ENCODE measurements around the gene PROSER3. TPM values are rescaled to one million over a fixed set of nuclear protein-coding genes. Genes with fewer than 3 reads are reported as not detected.

The PROSER3 gene
- total and polyA plus RNA-seq, 9 of the 15 experiments (the other 6 are each of a cell fraction or from before 2014, with no cell fraction given): 1.0 to 39.5 (median 5.1) TPM

DNA sequence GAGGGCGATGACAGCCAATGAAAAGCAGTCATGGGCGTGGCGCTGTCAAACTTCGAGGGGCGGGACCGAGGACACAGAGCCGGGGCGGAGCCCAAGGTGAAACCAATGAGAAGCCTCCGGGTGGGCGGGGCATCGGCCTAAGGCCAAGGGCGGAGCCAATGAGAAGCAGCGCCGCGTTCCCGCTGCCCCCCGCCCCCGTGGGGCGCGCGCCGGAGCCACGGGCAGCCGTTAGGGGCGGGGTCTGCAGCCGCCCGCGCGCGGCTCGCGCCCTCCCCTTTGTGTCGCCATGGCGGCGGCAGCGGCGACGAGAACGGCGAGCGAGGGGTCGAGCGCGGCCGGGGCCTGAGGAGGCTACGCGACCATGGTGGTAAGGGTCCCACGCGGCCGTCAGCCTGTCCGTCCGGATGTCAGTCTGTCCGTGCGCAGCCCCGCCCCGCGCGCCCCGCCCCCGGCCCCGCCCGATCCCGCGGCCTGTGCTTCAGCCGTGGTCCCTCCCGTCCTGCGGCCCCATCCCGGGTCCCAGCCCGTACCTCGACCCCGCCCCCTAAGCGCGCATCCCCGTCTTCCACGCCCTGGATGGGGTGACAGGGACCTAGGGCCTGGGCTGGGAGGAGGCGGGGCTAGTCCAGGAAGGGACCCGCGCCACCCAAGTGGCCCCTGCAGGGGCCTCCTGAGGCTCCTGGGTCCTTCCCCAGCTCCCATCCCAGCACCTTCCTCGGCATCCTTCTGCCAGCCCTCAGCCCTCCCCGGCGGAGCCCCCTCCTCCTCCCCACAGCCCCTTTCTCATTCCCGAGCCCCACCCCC is 17.5 kb downstream of the PROSER3 start, which contains the start of gene ARHGAP33 (continued):
- no peak for TF ChIP-seq SMAD2 (IDR thresholded peaks at IDR 0.05; ENCODE audit: low read depth, low read length)
- TF ChIP-seq, protein P1, sequence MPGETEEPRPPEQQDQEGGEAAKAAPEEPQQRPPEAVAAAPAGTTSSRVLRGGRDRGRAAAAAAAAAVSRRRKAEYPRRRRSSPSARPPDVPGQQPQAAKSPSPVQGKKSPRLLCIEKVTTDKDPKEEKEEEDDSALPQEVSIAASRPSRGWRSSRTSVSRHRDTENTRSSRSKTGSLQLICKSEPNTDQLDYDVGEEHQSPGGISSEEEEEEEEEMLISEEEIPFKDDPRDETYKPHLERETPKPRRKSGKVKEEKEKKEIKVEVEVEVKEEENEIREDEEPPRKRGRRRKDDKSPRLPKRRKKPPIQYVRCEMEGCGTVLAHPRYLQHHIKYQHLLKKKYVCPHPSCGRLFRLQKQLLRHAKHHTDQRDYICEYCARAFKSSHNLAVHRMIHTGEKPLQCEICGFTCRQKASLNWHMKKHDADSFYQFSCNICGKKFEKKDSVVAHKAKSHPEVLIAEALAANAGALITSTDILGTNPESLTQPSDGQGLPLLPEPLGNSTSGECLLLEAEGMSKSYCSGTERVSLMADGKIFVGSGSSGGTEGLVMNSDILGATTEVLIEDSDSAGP (CRISPR knock-in tag; IDR thresholded peaks at IDR 0.05): no peak

DNA sequence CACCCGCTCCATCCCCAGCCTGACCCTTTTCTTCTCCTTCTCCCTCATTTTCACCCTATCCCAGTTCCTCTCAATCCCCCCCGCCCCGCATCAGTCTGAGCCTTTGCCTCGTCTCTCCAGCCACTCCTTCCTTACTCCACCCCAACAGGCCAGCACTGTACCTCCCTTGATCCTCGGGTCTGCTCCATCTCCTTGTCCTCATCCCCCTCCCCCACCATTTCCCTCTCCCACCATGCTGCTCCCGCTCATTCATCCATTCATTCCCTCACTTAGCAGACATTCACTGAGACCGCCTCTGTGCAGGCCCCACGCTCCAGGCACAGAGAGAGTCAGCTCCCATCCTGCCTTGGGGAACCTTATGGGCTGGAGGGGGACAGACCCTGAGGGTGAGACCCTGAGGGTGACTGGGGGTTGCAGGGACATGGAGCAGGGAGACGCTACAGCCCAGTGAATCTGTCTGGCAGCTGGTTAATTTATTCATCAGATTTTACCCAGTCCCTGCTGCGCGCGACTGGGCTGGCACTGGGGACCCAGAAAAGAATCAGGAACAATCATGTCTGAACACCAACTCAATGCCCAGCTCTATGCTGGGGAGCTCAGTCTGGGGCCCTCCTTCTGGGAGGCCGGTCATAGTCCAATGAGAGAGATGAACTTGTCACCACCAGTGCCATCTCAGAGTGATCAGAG is 18.3 kb downstream of the PROSER3 start:
- FAIRE-seq (no peak), ATAC-seq (no peak), DNase-seq (ENCODE audit: extremely low read depth in 1 of 4, low spot score in 3 of 4) (no peak)
- Histone ChIP-seq H3K4me1 (replicated peaks in 1 of 2; ENCODE audit: control insufficient read depth in 2 of 2, insufficient read depth in 2 of 2, low read length in 2 of 2) (peaks cover 10 to 33% of the 10 kb centered on the region in 2 experiments), H4K20me1 (replicated peaks; ENCODE audit: control insufficient read depth, insufficient read depth, low read length) (no peaks in the 10 kb centered on the region; the same call in 1 of the 2 replicates), H3K9me3 (replicated peaks; ENCODE audit: control insufficient read depth, insufficient read depth, low read depth, low read length) (no peaks in the 10 kb centered on the region), H3K4me2 (ENCODE audit: insufficient read depth, low read length) (peak overlapping the region; percentile 76; the same call in 1 of the 2 replicates), H3K4me3 (peak overlapping the region; percentile 57), H3K79me2 (ENCODE audit: control insufficient read depth, insufficient read depth, low read length) (peaks cover 5% of the 10 kb centered on the region; the same call in 1 of the 3 replicates), H3K27me3 (ENCODE audit: control insufficient read depth in 2 of 2, insufficient read depth in 2 of 2, low read length in 2 of 2) (no peaks in the 10 kb centered on the region), H2AFZ (ENCODE audit: low read depth, low read length) (no peak overlapping the region), H3K36me3 (ENCODE audit: control insufficient read depth, insufficient read depth, low read length) (peaks cover 18% of the 10 kb centered on the region; the same call in 2 of the 3 replicates), H3K27ac (ENCODE audit: extremely low read depth, low read depth, low read length) (no peak overlapping the region), H3K9ac (ENCODE audit: insufficient read depth in 1 of 2, low read depth in 2 of 2, low read length in 2 of 2) (peak overlapping the region in 1 of 2 experiments; percentile 70; a peak in 2 of 4 replicates), H3K9me1 (ENCODE audit: control insufficient read depth, insufficient read depth, low read length) (peaks cover 3% of the 10 kb centered on the region)
- POLR2A ChIA-PET: no interaction called here
- intact Hi-C loops (cut with micrococcal nuclease) (no loop called here), in situ Hi-C loops (cut with MboI) (no loop called here)
- TSS peak; percentile 61 for BruUV-seq (replicated peaks)
- CTCF ChIA-PET (ENCODE audit: low intra/inter-chr PET ratio): interaction anchor here (0.6 kb wide), 1 partner anchor 909 kb away, joined by 3 read pairs; no protein-coding TSS in a partner anchor
- WGBS (ENCODE audit: insufficient coverage, low coverage, missing lambda C conversion rate): 47% methylated on average over 12 of the region's 13 CpGs
- no peak for TF ChIP-seq ZNF140 (CRISPR knock-in tag; IDR thresholded peaks at IDR 0.05)
- peak in 1 of 2 experiments; percentile 82; a peak in 1 of 4 replicates for TF ChIP-seq KDM1A (IDR thresholded peaks at IDR 0.05)
- no peak for TF ChIP-seq LCOR (CRISPR knock-in tag; IDR thresholded peaks at IDR 0.05)
- TF ChIP-seq, protein P2, sequence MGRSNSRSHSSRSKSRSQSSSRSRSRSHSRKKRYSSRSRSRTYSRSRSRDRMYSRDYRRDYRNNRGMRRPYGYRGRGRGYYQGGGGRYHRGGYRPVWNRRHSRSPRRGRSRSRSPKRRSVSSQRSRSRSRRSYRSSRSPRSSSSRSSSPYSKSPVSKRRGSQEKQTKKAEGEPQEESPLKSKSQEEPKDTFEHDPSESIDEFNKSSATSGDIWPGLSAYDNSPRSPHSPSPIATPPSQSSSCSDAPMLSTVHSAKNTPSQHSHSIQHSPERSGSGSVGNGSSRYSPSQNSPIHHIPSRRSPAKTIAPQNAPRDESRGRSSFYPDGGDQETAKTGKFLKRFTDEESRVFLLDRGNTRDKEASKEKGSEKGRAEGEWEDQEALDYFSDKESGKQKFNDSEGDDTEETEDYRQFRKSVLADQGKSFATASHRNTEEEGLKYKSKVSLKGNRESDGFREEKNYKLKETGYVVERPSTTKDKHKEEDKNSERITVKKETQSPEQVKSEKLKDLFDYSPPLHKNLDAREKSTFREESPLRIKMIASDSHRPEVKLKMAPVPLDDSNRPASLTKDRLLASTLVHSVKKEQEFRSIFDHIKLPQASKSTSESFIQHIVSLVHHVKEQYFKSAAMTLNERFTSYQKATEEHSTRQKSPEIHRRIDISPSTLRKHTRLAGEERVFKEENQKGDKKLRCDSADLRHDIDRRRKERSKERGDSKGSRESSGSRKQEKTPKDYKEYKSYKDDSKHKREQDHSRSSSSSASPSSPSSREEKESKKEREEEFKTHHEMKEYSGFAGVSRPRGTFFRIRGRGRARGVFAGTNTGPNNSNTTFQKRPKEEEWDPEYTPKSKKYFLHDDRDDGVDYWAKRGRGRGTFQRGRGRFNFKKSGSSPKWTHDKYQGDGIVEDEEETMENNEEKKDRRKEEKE (IDR thresholded peaks at IDR 0.05; ENCODE audit: borderline replicate concordance in 1 of 2, control insufficient read depth in 1 of 2, low read depth in 2 of 2, low read length in 1 of 2): no peak
- no peak for TF ChIP-seq TAF15 (IDR thresholded peaks at IDR 0.05; ENCODE audit: low read depth, low read length)
- TF ChIP-seq ZNF696 (CRISPR knock-in tag; conservative IDR thresholded peaks at IDR 0.05): no peak
- no peak for TF ChIP-seq BDP1 (IDR thresholded peaks at IDR 0.05; ENCODE audit: insufficient read depth, insufficient read length)
- no peak for TF ChIP-seq NONO (IDR thresholded peaks at IDR 0.05; ENCODE audit: low read depth in 2 of 2, low read length in 1 of 2)
- TF ChIP-seq PRPF4 (IDR thresholded peaks at IDR 0.05; ENCODE audit: insufficient read depth, low read depth, low read length, poor library complexity, severe bottlenecking): no peak

Data from K562 (cell line).